Activated T-cell treated with anti-CD3 and anti-CD28 coated beads for 24 hours (primary cell): ENCODE data around the gene ABLIM2.

ENCODE experiments used
- DNase-seq: peaks from one replicate; pipeline ENCODE4 v3.0.0-alpha.2; 2020; ENCODE audit warnings: low read depth

The ABLIM2 gene

GRCh38 chr4:7981738-7982394 lies 176.7 kb downstream of the ABLIM2 start:
- no peak for DNase-seq

DNA sequence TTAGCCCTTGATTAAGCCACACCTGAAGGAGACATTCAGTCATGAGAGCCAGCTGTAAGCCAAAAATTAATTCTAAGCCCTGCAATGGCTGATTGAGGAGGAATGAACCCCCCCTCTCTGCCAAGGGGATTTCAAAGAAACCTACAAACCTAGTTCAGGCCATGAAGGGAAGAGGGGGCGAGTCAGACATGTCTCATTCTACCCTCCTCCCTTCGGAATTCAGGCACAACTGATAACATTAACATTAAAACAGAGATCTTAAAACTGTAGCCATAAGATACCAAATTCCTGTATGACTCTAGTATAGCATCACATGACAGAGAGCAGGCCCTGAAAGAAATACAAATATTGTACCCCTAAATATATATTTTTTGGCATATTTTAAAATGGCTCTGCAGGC lies 178.6 kb downstream of the ABLIM2 start:
- no peak for DNase-seq

DNA sequence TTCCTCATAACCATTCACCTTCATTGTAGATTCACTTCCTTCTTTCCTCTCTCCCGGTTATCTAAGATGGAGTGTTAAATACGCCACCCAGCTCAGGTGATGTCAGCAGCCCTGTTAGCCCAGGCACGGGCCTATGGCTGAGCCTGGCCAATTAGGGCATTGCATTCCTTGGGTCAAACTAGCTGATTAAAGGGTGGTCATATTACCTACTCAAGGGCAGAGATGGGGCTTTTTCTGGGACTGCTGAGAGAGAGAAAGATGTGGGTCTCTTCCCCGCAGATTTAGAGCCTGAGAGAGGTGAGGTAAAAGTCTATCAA lies 179.0 kb downstream of the ABLIM2 start:
- DNase-seq = no peak

GRCh38 chr4:7978907-7979651 lies 179.5 kb downstream of the ABLIM2 start:
- no peak for DNase-seq

- no peak for DNase-seq
These were observed 180.1 kb downstream of the ABLIM2 start for GRCh38 chr4:7978489-7978888.

DNA sequence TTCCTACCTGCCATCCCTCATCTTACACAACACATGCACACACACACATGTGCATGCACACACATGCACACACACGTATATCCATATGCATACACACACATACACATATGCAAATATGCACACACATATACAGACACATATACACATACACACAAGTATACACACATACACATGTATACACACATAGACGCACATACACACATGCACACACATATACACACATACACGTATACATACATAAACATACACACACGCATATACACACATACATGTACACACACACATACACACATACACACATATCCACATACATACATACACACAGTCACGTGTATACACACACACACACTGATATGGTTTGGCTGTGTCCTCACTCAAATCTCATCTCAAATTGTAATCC lies 182.0 kb downstream of the ABLIM2 start:
- DNase-seq = no peak

- no peak for DNase-seq
These were observed 182.6 kb downstream of the ABLIM2 start for GRCh38 chr4:7976025-7976424.

GRCh38 chr4:7974425-7974824 lies 184.2 kb downstream of the ABLIM2 start:
- no peak for DNase-seq

DNA sequence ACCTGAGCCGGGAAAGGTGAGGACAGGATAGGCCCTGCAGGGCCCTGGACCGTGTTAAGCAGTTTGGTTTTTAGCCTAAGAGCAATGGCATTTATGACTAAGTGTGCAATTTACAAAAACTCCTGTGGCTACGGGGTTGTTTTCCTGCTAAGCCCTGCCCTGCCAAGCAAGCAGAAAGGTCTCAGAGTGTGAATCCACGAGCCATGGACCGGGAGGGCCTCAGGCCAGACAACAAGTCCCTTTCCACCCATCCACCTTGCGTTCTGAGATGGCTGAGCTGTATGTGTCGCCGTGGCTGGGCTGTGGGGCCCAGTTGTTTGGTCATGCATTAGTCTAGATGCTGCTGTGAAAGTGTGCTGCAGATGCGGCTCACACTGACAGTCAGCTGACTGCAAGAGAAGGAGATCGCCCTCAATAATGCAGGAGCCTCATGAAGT lies 185.1 kb downstream of the ABLIM2 start:
- DNase-seq = no peak

DNA sequence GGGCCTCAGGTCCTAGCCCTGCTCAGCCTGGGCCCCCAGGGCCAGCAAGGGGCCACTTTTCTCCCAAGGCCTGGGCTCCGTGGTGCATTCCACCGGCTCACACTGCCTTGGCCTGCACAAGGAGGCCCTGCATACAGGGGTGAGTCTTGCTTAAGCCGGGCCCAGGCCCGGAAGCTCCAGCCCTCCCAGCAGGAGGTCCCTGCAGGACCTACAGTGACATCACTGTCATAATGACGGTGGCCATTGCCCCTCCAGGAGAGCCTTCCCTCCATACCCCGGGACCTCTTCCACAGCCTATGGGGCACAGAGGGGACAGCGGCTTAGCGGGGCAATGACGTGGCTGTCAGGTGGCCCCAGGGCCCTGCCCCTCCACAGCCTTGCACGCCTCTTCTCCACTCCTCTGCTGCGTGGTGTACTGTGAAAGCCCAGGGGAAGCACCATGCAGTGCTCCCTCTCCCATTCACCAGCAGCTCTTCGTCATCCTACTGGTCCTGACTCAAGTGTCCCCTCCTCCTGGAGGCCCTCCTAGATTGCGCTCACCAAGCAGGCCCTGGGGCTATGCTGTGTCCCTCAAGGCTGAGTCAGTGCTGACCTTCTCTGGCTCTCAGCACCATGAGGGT lies 186.6 kb downstream of the ABLIM2 start:
- no peak for DNase-seq

DNA sequence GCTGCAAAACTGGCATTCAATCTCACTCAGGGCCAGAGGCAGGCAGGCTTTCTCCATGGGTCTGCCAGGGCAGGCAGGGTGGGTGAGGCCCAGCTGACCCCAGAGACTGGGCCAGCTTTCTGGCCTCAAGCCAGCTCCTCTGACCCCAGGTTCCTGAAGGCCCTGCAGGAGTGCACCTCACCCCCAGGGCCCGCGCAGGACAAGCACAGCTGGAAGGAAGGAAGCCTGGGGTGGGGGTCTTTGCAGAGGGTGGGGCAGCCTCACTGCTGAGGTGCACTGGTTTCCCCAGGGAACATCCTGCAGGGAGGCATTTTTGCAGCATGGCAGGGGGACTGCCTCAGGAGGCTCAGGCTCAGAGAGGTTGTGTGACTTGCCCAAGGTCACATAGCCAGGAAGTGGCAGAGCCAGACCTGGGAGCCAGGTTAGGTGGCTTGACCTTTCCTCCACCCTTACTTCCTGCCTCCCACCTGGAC lies 187.4 kb downstream of the ABLIM2 start:
- DNase-seq = no peak

DNA sequence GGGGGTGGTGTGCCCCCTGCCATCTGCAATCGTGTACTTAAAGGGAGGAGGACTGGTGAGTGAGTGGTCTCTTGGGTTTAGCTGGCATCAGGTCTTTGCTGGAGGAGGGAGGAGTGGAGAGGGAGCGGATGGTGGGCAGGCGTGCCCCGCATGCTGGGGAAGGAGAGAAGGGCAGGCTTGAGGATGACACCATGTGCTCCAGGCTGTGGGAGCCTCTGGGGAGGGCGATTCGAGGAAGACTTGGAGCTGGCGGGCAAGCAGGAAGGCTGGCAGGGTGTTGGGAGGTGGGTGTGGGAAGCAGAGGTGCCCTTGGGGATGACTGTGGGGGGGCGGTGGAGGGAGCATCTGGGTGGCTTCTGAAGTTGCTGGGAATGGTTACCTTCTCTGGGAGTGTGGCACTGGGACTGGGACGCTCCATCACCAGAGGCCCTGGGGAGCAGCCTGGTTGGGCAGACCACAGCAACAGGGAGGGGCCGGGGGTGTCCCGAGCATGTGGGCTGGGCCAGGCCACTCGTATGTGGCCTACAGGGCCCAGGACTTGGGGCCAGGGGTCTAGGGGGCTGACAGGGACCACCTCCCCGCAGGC lies 188.2 kb downstream of the ABLIM2 start:
- no peak for DNase-seq

DNA sequence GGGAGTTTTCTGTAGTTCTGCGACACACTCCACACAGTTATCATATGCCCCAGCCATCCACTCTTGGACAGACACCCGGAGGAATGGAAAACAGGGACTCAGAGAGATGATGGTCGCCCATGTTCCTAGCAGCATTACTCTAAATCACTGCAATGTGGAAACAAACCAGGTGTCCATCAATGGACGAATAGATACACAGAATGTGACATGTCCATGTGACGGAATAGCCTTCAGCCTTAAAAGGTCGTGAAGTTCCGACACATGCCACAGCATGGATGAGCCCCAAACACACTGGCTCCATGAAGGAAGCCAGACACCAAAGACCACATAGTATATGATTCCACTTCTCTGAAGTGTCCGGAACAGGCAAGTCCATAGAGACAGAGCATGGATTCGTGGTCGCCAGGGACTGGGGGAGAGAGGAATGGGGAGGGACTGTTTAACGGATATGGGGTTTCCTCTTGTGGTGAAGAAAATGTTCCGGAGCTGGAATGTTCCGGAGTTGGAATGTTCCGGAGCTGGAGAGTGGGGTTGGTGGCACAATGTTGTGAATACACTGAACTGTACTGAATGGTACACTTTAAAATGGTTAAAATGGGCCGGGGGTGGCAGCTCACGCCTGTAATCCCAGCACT lies 190.2 kb downstream of the ABLIM2 start:
- DNase-seq = no peak

- DNase-seq = no peak
These were observed 190.9 kb downstream of the ABLIM2 start for GRCh38 chr4:7967501-7968261.

DNA sequence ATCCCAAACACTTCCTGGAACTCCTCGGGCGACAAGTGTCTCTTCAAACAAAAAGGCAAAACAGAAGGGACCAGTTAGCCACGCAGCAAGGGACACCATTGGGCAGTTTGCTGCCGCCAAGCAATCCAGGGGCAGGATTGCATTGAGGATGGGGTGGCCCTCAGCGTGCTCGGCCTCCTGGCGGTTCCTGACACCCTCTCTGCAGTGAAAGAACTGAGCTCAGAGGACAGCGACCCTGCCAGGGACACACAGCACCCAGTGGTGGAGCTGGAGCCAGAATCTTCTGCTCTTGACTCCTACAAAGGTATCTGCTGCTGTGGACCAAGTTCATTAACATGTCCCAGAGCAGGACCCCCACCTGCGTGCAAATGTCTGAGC lies 191.6 kb downstream of the ABLIM2 start:
- no peak for DNase-seq

GRCh38 chr4:7966281-7967062 lies 192.1 kb downstream of the ABLIM2 start:
- DNase-seq = no peak

DNA sequence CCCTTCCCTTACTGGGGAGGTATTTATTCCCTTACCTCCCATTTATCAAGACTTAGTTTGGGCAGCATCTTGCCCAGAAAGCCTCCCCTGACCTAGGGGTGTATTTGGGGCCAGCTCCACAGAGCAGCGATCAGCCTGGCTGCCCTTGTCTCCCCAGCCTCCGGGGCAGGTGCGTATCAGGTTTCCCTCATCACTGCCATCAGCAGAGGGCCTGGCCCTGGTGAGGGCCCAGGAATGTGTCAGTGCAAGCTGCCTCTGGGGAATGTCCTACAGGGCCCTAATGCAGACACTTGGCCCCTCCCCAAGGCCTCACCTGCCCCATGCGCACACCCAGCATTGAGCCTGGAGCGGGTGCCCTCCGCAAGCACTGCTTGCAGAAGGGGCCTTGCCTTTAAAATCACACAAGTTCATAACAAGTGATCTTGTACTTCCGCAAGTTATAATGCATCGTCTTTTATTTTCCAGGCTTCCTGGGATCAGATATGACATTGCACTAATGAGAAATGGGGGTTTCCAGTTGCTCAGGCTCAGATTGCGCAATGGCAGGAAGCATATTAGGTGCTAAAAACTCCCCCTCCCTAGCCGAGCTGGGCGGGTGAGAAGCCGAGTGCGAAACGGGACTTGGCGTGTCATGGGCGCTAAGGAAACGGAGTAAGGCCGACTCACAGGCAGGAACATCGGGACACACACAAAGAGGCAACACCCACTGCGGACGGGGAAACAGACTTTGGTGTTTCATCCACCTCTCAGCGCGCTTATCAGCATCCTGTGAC lies 193.5 kb downstream of the ABLIM2 start:
- DNase-seq = no peak

GRCh38 chr4:7964459-7964858 lies 194.2 kb downstream of the ABLIM2 start:
- DNase-seq = no peak

- no peak for DNase-seq
These were observed 194.9 kb downstream of the ABLIM2 start for GRCh38 chr4:7963691-7964090.
